K562 (cell line): Measurements from ENCODE around the gene SARS1. TPM values are rescaled to one million over a fixed set of nuclear protein-coding genes. Genes with fewer than 3 reads are reported as not detected.

ENCODE experiments used
- ADNP ChIP-seq: fragments of 200-800 bp; sonication (Bioruptor generic); IDR thresholded peaks from 2 replicates; pipeline ENCODE4 v1.6.1; 2016; ENCODE audit warnings: missing genetic modification characterization, missing compliant biosample characterization
- ARNT ChIP-seq, 2 experiments: fragments of 450-650 bp; IDR thresholded peaks; 2 replicates each; pipeline ENCODE4 v1.6.1; 2016; ENCODE audit warnings: mild to moderate bottlenecking in 1 of 2
- E2F3 ChIP-seq: fragments of 250-450 bp; sonication (Bioruptor Pico); IDR thresholded peaks from 2 replicates; pipeline ENCODE4 v1.4.0; 2020; ENCODE audit warnings: mild to moderate bottlenecking
- EGR1 ChIP-seq: fragments of 450-650 bp; conservative IDR thresholded peaks from 2 replicates; pipeline ENCODE4 v1.6.1; 2017; ENCODE audit warnings: mild to moderate bottlenecking
- MTA1 ChIP-seq: fragments of 450-650 bp; IDR thresholded peaks from 2 replicates; pipeline ENCODE4 v1.6.1; 2017; ENCODE audit warnings: borderline replicate concordance
- ZFP1 ChIP-seq: fragments of 450-650 bp; formaldehyde crosslinking; IDR thresholded peaks from 2 replicates; pipeline ENCODE4 v1.4.0; 2020; ENCODE audit warnings: mild to moderate bottlenecking, mixed read lengths
- ZNF184 ChIP-seq: sonication (generic); formaldehyde crosslinking; IDR thresholded peaks from 2 replicates; pipeline ENCODE4 v1.5.0; 2020; ENCODE audit warnings: missing genetic modification reagents
- ZNF311 ChIP-seq: fragments of 250-450 bp; sonication (Bioruptor Pico); IDR thresholded peaks from 2 replicates; pipeline ENCODE4 v1.4.0; 2020; ENCODE audit warnings: mild to moderate bottlenecking, moderate library complexity
- ZNF695 ChIP-seq: fragments of 450-650 bp; formaldehyde crosslinking; IDR thresholded peaks from 2 replicates; pipeline ENCODE4 v1.4.0; 2020; ENCODE audit warnings: mild to moderate bottlenecking, moderate library complexity
- polyA plus RNA-seq, 8 experiments: library from polyadenylated mRNA; depleted of rRNA in 4 of 8; stranded (reverse) in 5 of 8; unstranded in 3 of 8; fragments of >200 nt; fragmentation: Nextera tagmentation in 2 of 8; fragmentation: Illumina TruSeq in 1 of 8; extraction: Ambion mirVana in 2 of 8; extraction: Trizol in 1 of 8; gene quantifications; 2 replicates each; pipeline versions ENCODE4 v1.2.1 to v1.2.3, GENCODE V29; 2011 to 2014; ENCODE audit warnings: inconsistent platforms in 1 of 8, missing spikeins in 1 of 8
- total RNA-seq, 7 experiments: library from RNA; depleted of rRNA in 6 of 7; stranded (reverse); fragments of >200 nt in 6 of 7; fragmentation: Illumina TruSeq in 2 of 7; extraction: Trizol in 2 of 7; gene quantifications; 2 replicates each; pipeline versions ENCODE4 v1.2.1 to v1.2.3, GENCODE V29; 2011 to 2021; ENCODE audit warnings: low replicate concordance in 1 of 7
- TF ChIP-seq, protein P1 (sequence below), 2 experiments: fragments of 150-350 bp in 1 of 2; IDR thresholded peaks; 2 replicates each; pipeline ENCODE4 v1.6.1; 2012 to 2016; ENCODE audit warnings: low read depth in 2 of 2, low read length in 2 of 2, mild to moderate bottlenecking in 1 of 2, moderate library complexity in 1 of 2
- TF ChIP-seq, protein P2 (sequence below), 2 experiments: fragments of 450-650 bp; IDR thresholded peaks; 2 replicates each; pipeline ENCODE4 v1.6.1; 2018; ENCODE audit warnings: mild to moderate bottlenecking in 2 of 2, low read depth in 1 of 2; ENCODE audit not compliant: partially characterized antibody in 2 of 2

SARS1 gene
- total and polyA plus RNA-seq, 9 of the 15 experiments (the other 6 are each of a cell fraction or from before 2014, with no cell fraction given): 221 to 623 (median 254) TPM

GRCh38 chr1:109197158-109198042 is 16.3 kb upstream of the SARS1 start (continued):
- TF ChIP-seq ADNP (no peak), ZFP1 (no peak), ARNT (IDR thresholded peaks at IDR 0.05) (peak in 1 of 2 experiments; percentile 12; a peak in 1 of 4 replicates), EGR1 (peak; percentile 51), ZNF695 (CRISPR knock-in tag) (no peak), MTA1 (peak; percentile 74; the same call in 1 of the 2 replicates), ZNF311 (CRISPR knock-in tag) (no peak), E2F3 (CRISPR knock-in tag) (no peak), ZNF184 (CRISPR knock-in tag) (no peak)
- TF ChIP-seq, protein P1, sequence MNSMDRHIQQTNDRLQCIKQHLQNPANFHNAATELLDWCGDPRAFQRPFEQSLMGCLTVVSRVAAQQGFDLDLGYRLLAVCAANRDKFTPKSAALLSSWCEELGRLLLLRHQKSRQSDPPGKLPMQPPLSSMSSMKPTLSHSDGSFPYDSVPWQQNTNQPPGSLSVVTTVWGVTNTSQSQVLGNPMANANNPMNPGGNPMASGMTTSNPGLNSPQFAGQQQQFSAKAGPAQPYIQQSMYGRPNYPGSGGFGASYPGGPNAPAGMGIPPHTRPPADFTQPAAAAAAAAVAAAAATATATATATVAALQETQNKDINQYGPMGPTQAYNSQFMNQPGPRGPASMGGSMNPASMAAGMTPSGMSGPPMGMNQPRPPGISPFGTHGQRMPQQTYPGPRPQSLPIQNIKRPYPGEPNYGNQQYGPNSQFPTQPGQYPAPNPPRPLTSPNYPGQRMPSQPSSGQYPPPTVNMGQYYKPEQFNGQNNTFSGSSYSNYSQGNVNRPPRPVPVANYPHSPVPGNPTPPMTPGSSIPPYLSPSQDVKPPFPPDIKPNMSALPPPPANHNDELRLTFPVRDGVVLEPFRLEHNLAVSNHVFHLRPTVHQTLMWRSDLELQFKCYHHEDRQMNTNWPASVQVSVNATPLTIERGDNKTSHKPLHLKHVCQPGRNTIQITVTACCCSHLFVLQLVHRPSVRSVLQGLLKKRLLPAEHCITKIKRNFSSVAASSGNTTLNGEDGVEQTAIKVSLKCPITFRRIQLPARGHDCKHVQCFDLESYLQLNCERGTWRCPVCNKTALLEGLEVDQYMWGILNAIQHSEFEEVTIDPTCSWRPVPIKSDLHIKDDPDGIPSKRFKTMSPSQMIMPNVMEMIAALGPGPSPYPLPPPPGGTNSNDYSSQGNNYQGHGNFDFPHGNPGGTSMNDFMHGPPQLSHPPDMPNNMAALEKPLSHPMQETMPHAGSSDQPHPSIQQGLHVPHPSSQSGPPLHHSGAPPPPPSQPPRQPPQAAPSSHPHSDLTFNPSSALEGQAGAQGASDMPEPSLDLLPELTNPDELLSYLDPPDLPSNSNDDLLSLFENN (IDR thresholded peaks at IDR 0.05; ENCODE audit: low read depth in 2 of 2, low read length in 2 of 2): no peak
- TF ChIP-seq, protein P2, sequence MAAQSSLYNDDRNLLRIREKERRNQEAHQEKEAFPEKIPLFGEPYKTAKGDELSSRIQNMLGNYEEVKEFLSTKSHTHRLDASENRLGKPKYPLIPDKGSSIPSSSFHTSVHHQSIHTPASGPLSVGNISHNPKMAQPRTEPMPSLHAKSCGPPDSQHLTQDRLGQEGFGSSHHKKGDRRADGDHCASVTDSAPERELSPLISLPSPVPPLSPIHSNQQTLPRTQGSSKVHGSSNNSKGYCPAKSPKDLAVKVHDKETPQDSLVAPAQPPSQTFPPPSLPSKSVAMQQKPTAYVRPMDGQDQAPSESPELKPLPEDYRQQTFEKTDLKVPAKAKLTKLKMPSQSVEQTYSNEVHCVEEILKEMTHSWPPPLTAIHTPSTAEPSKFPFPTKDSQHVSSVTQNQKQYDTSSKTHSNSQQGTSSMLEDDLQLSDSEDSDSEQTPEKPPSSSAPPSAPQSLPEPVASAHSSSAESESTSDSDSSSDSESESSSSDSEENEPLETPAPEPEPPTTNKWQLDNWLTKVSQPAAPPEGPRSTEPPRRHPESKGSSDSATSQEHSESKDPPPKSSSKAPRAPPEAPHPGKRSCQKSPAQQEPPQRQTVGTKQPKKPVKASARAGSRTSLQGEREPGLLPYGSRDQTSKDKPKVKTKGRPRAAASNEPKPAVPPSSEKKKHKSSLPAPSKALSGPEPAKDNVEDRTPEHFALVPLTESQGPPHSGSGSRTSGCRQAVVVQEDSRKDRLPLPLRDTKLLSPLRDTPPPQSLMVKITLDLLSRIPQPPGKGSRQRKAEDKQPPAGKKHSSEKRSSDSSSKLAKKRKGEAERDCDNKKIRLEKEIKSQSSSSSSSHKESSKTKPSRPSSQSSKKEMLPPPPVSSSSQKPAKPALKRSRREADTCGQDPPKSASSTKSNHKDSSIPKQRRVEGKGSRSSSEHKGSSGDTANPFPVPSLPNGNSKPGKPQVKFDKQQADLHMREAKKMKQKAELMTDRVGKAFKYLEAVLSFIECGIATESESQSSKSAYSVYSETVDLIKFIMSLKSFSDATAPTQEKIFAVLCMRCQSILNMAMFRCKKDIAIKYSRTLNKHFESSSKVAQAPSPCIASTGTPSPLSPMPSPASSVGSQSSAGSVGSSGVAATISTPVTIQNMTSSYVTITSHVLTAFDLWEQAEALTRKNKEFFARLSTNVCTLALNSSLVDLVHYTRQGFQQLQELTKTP (IDR thresholded peaks at IDR 0.05; ENCODE audit: low read depth in 1 of 2, partially characterized antibody in 2 of 2): no peak
